Measurements from ENCODE around the gene TMED9. TPM values are rescaled to one million over a fixed set of nuclear protein-coding genes. Genes with fewer than 3 reads are reported as not detected.
A peak's percentile ranks its signal among the peaks of the same experiment; 100 is the strongest.

TMED9 gene
- total and polyA plus RNA-seq, 12 donors = 67.6 to 265 (median 127) TPM

GRCh38 chr5:177578316-177578715, 13.7 kb upstream of the TMED9 start:
- no peaks in the 10 kb centered on the region for H3K36me3 ChIP-seq (replicated peaks in 1 of 2)
- DNase-seq = no peak
- H3K9me3 ChIP-seq (replicated peaks in 1 of 3) = no peaks in the 10 kb centered on the region
- H3K27me3 ChIP-seq = no peaks in the 10 kb centered on the region
- H3K4me1 ChIP-seq (replicated peaks in 1 of 2) = no peaks in the 10 kb centered on the region
- H3K27ac ChIP-seq = no peak overlapping the region
- no peak overlapping the region for H3K4me3 ChIP-seq
- intact Hi-C loops (cut with DNase I) = no loop called here
- WGBS, 4 donors = 88 to 94% (median 88%) methylated on average over 8 of the region's 8 CpGs
- TF ChIP-seq CTCF (IDR thresholded peaks at IDR 0.05) = no peak
- no peak for TF ChIP-seq POLR2A (IDR thresholded peaks at IDR 0.05)

- no peak for TF ChIP-seq POLR2A (IDR thresholded peaks at IDR 0.05)
- no peak for TF ChIP-seq CTCF (IDR thresholded peaks at IDR 0.05)
- WGBS, 4 donors = 45 to 59% (median 51%) methylated on average over 13 of the region's 13 CpGs
- Histone ChIP-seq H3K9me3 (replicated peaks in 1 of 3) (no peaks in the 10 kb centered on the region), H3K27me3 (no peaks in the 10 kb centered on the region), H3K27ac (no peak overlapping the region), H3K4me1 (replicated peaks in 1 of 2) (peaks cover 5 to 9% of the 10 kb centered on the region in 2 donors), H3K4me3 (no peak overlapping the region), H3K36me3 (replicated peaks in 1 of 2) (peaks cover 0 to 2% of the 10 kb centered on the region in 2 donors)
- DNase-seq = no peak
- intact Hi-C loops (cut with DNase I) = no loop called here
Measured at GRCh38 chr5:177588413-177588909, 3.5 kb upstream of the TMED9 start.

- no peak for TF ChIP-seq CTCF (IDR thresholded peaks at IDR 0.05)
- no peak for TF ChIP-seq POLR2A (IDR thresholded peaks at IDR 0.05)
- intact Hi-C loops (cut with DNase I) = no loop called here
- DNase-seq = no peak
- Histone ChIP-seq H3K27me3 (no peaks in the 10 kb centered on the region), H3K36me3 (replicated peaks in 1 of 2) (peaks cover 0 to 22% of the 10 kb centered on the region in 2 donors), H3K9me3 (replicated peaks in 1 of 3) (no peaks in the 10 kb centered on the region), H3K27ac (no peak overlapping the region), H3K4me1 (replicated peaks in 1 of 2) (peaks cover 5 to 16% of the 10 kb centered on the region in 2 donors), H3K4me3 (no peak overlapping the region)
- 68 to 83% (median 77%) methylated on average over 1 of the region's 1 CpG for WGBS, 4 donors
Measured at GRCh38 chr5:177590406-177590805, 1.6 kb upstream of the TMED9 start.

- no peaks in the 10 kb centered on the region for H3K27me3 ChIP-seq
- WGBS, 4 donors = 10 to 12% (median 11%) methylated on average over 8 of the region's 8 CpGs
- H3K36me3 ChIP-seq (replicated peaks in 1 of 2) = peaks cover 0 to 34% of the 10 kb centered on the region in 2 donors
- H3K4me1 ChIP-seq (replicated peaks in 1 of 2) = peaks cover 5 to 16% of the 10 kb centered on the region in 2 donors
- no peaks in the 10 kb centered on the region for H3K9me3 ChIP-seq (replicated peaks in 1 of 3)
- H3K4me3 ChIP-seq = peak overlapping the region in 3 of 4 donors; percentile 48 to 85 (median 78)
- H3K27ac ChIP-seq = peak overlapping the region in 1 of 5 donors; percentile 86
- TF ChIP-seq CTCF (IDR thresholded peaks at IDR 0.05) (no peak), POLR2A (IDR thresholded peaks at IDR 0.05) (no peak)
- intact Hi-C loops (cut with DNase I) = no loop called here
- no peak for DNase-seq
Measured at GRCh38 chr5:177591690-177592009, 353 bp upstream of the TMED9 start.

Measured in adrenal gland (tissue), 12 donors.